GM19351 (cell line): Measurements from ENCODE around the gene SYTL2.
"Not testable (repeated sequence)": the region's sequence is repeated elsewhere in the genome, so short reads cannot be mapped to it uniquely, and the experiment has no call there.

Experiments used
- ATAC-seq: cut with Tn5 transposase; IDR thresholded peaks from one replicate; pipeline ENCODE4 v1.9.1; 2021; ENCODE audit warnings: mild to moderate bottlenecking, moderate library complexity; ENCODE audit not compliant: unreplicated experiment

SYTL2 gene

GRCh38 chr11:85810871-85811611, at the start of gene SYTL2:
Gene SYTL2 (minus strand): TSS chr11:85811141. CDS start chr11:85757725, 53,416 bp downstream.
- peak; percentile 90 for ATAC-seq

- not testable (repeated sequence) for ATAC-seq
Observed at GRCh38 chr11:85859541-85859940, 48.6 kb upstream of the SYTL2 start.

- no peak for ATAC-seq
Observed at GRCh38 chr11:85857098-85857497, 46.2 kb upstream of the SYTL2 start.

- no peak for ATAC-seq
Observed at GRCh38 chr11:85855341-85855656, 44.4 kb upstream of the SYTL2 start, which contains the start of gene CCDC83. Gene CCDC83 (plus strand): TSS chr11:85855383. CDS start chr11:85865124, 9,741 bp downstream.

- peak; percentile 98 for ATAC-seq
Observed at GRCh38 chr11:85854557-85855340, 43.8 kb upstream of the SYTL2 start.

- no peak for ATAC-seq
Observed at GRCh38 chr11:85854212-85854556, 43.2 kb upstream of the SYTL2 start.

GRCh38 chr11:85853541-85853940, 42.6 kb upstream of the SYTL2 start:
- ATAC-seq = not testable (repeated sequence)

- ATAC-seq = not testable (repeated sequence)
Observed at GRCh38 chr11:85852754-85853153, 41.8 kb upstream of the SYTL2 start.

GRCh38 chr11:85848556-85848955, 37.6 kb upstream of the SYTL2 start:
- ATAC-seq = no peak

- ATAC-seq = no peak
Observed at GRCh38 chr11:85848006-85848405, 37.1 kb upstream of the SYTL2 start.

- ATAC-seq = no peak
Observed at GRCh38 chr11:85847436-85847835, 36.5 kb upstream of the SYTL2 start.

- no peak for ATAC-seq
Observed at GRCh38 chr11:85845124-85845631, 34.2 kb upstream of the SYTL2 start.

GRCh38 chr11:85844439-85845123, 33.6 kb upstream of the SYTL2 start:
- ATAC-seq = no peak

GRCh38 chr11:85843929-85844328, 33.0 kb upstream of the SYTL2 start:
- no peak for ATAC-seq

- ATAC-seq = not testable (repeated sequence)
Observed at GRCh38 chr11:85840932-85841331, 30.0 kb upstream of the SYTL2 start.

GRCh38 chr11:85835729-85836128, 24.8 kb upstream of the SYTL2 start:
- ATAC-seq = no peak

GRCh38 chr11:85835263-85835662, 24.3 kb upstream of the SYTL2 start:
- ATAC-seq = no peak

GRCh38 chr11:85831050-85831449, 20.1 kb upstream of the SYTL2 start:
- no peak for ATAC-seq

- no peak for ATAC-seq
Observed at GRCh38 chr11:85829172-85829571, 18.2 kb upstream of the SYTL2 start.

- no peak for ATAC-seq
Observed at GRCh38 chr11:85828640-85828978, 17.7 kb upstream of the SYTL2 start.

- no peak for ATAC-seq
Observed at GRCh38 chr11:85827748-85828639, 17.1 kb upstream of the SYTL2 start.
